Adipose tissue (tissue), 3 donors: Measurements from ENCODE around the gene SLC22A23. TPM values are rescaled to one million over a fixed set of nuclear protein-coding genes. Genes with fewer than 3 reads are reported as not detected.
"Not testable (repeated sequence)": the region's sequence is repeated elsewhere in the genome, so short reads cannot be mapped to it uniquely, and the experiment has no call there.

Experiments
- H3K27ac ChIP-seq: one replicate; pipeline ENCODE4 v1.5.1; 2013; ENCODE audit warnings: low read depth, low read length
- WGBS, 3 donors: extraction: QIAGEN DNeasy Blood & Tissue Kit; methylation state at CpG; one replicate each; pipeline ENCODE4 v1.1.7; 2013; 5-methylcytosine and 5-hydroxymethylcytosine counted together
- polyA plus RNA-seq, 3 donors: library from polyadenylated mRNA; stranded (reverse); fragments of 200-250 nt; gene quantifications; one replicate each; pipeline ENCODE4 v1.2.3, GENCODE V29; 2013
- donor health status: healthy with polysubstance abuse.
- donor health status: Bipolar disorder and iron deficiency.
- donor health status: healthy.

The SLC22A23 gene
- polyA plus RNA-seq, 3 donors: 4.9 to 11.3 (median 7.2) TPM

GRCh38 chr6:3244003-3244831 lies 212.6 kb downstream of the SLC22A23 start:
- no peak overlapping the region for H3K27ac ChIP-seq
- 78 to 89% (median 88%) methylated on average over 8 of the region's 8 CpGs for WGBS, 3 donors

DNA sequence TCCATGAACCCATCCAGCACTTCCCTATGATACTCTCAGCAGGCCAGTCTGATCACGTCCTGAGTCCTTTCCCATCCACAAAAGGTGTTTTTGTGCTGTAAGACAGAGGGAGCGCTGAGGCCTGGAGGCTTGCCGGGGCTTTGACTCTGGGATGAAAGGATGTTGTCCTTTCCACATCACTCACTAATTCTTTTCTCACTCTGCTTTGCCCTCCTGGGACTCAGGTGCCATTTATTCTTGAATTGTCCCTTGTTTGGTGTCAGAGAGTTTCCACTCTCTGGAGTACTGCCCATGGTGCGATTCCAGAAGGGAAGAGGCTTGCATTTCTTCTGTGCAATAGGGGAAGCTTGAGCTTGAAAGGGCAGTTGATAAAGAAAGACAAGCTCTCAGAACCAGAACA lies 214.1 kb downstream of the SLC22A23 start:
- WGBS, 3 donors: 88 to 95% (median 91%) methylated on average over 4 of the region's 4 CpGs
- H3K27ac ChIP-seq: no peak overlapping the region

GRCh38 chr6:3241745-3242144 lies 215.1 kb downstream of the SLC22A23 start:
- not testable (repeated sequence) for H3K27ac ChIP-seq
- 94 to 95% (median 94%) methylated on average over 4 of the region's 4 CpGs for WGBS, 3 donors

DNA sequence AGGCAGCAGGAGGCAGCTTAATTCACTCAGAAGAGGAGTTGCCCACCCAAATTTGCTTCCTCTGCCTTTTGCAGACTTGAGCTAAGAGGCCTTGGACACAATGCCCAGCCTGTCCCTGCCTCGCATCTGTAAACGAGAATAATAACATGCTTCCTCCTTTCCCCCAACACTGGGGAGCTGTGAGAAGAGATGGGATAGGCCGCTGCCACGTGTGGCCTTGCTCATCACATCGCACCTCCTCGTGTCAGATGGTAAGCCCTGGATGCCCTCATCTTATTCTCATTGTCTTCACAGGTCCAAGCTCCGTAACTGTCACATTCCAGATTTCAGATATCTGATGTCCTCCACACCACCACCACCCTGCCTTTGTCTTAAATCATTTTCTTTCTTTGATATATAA lies 216.3 kb downstream of the SLC22A23 start:
- 81 to 87% (median 83%) methylated on average over 7 of the region's 7 CpGs for WGBS, 3 donors
- no peak overlapping the region for H3K27ac ChIP-seq

DNA sequence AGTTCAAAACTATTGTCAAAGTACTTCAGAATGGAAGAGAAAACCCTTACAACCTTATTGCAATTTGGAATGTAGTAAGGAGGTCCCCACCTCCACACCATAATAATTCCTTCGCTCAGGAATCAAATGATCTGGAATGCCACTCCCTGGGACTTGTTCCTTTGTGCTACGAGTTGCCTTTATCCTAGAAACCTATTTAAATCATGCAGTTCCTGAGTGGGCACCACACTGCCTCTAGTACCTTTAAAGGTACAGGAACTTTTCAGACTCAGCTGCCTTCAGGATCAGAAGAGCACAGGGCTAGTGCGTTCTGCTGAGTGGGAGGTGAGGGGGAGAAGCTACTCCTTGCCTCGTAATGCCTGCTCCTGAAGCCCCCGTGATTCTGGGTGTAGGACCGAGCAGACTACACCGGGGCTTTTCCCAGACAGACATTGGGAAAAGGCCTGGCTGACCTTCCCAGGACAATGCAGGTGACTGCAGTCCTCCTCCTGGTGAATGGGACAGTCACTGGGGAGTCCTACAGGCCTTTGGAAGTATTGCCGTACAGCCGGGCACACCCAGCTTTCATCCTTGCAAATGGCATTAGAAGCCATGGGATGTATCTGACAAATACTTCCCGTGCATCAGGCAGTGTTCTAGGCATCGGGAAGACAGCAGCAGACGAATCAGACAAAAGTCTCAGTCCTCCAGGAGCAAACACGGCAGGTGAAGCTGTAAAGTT lies 217.6 kb downstream of the SLC22A23 start:
- no peak overlapping the region for H3K27ac ChIP-seq
- 78 to 85% (median 85%) methylated on average over 13 of the region's 13 CpGs for WGBS, 3 donors

DNA sequence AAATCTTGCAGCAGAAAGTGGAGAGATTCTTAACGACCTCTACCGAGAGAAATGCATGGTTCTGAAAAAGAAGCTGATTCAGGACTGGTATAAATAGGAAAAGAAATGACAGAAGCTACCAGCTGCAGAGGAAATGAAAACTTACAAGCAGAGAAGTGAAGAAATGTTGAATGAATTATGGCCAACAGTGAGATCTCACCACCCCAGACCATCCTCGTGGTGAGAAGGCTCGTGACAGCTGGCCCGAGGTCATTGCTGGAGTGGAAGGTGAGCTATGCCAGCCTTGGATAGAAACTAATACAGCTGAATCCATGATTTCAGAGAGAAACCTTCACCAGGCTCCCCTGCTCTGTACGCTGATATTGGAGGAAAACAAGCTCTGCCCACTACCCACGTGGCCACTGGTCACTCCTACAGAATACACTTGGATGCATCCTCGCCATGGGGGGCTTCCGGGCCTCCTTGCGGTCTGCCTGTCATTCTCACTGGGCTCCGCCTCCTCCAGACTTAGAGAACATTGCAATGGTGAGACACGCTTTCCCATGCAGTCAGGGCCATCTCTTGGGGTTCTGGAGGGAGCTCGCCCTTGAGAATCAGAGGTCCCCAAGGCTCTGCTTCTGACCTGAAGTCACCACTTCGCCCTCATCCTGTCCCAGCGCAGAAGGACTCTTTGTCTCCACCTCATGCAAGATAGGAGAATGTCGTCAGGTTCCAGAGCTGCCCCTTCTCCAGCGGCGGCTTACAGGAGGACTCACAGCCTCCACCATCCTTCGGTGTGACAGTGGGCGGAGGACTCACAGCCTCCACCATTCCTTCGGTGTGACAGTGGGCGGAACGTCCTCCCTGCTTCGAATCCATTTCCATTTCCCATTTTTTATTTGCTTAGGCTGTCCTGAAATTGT lies 218.8 kb downstream of the SLC22A23 start:
- 73 to 84% (median 73%) methylated on average over 24 of the region's 24 CpGs for WGBS, 3 donors
- no peak overlapping the region for H3K27ac ChIP-seq

DNA sequence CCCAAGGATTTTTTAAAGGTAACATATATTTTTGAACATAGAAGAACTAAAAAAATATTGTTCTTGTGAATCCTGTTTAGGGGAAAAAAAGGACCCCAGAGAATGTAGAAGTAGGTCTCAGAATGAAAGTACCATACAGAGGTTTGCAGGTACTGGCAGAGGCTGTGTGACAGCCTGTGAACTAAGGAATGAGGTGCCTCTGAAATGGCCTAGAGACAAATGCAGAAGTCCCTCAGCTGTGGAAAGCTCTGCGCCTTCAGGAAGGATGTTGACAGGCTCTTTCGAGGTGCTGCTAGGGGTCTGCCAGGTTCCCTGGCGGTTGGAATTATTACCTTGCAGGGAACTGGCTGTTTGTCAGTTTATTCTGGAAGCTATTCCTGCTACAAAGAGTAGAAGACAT lies 220.8 kb downstream of the SLC22A23 start:
- no peak overlapping the region for H3K27ac ChIP-seq
- WGBS, 3 donors: 48 to 78% (median 56%) methylated on average over 3 of the region's 3 CpGs

- WGBS, 3 donors: 84 to 92% (median 92%) methylated on average over 2 of the region's 2 CpGs
- no peak overlapping the region for H3K27ac ChIP-seq
Observed at GRCh38 chr6:3235486-3235885, 221.4 kb downstream of the SLC22A23 start.

DNA sequence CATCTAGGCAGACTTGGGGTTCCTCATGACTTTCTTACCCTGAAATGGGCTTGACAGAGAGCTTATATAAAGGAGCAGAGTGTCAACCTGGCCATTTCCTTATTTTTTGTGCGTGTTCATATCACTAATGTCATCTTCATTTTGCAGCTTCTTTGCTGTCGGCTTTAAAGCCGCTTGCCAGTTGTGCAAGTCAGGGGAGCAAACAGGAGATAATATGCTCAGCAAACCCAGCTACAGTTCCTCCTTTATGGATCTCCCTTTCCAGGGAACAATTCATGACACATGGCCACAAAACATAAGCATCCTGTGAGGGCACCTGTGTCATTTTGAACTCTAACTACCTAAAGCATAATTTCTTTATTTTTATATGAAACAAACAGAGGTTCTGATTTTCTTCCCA lies 222.9 kb downstream of the SLC22A23 start:
- no peak overlapping the region for H3K27ac ChIP-seq
- 69 to 87% (median 75%) methylated on average over 3 of the region's 3 CpGs for WGBS, 3 donors

DNA sequence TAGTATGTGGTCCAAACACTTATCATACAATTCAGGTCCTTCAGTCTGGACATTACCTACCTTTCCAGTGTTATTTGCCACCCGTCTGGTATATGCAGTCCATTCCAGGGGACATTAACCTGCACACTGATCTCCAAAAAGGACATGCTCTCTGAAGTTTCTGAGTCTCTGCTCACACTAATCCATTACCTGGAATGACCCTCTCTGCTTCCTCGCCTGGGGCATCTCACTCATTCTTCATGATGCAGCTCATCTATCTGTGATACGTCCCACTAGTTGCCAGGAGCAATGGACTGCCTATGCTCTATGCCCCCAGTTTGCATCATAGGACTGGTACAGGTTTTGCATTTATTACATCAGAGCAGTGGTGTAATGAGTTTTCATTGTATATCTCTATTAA lies 223.5 kb downstream of the SLC22A23 start:
- WGBS, 3 donors: 84 to 90% (median 88%) methylated on average over 3 of the region's 3 CpGs

DNA sequence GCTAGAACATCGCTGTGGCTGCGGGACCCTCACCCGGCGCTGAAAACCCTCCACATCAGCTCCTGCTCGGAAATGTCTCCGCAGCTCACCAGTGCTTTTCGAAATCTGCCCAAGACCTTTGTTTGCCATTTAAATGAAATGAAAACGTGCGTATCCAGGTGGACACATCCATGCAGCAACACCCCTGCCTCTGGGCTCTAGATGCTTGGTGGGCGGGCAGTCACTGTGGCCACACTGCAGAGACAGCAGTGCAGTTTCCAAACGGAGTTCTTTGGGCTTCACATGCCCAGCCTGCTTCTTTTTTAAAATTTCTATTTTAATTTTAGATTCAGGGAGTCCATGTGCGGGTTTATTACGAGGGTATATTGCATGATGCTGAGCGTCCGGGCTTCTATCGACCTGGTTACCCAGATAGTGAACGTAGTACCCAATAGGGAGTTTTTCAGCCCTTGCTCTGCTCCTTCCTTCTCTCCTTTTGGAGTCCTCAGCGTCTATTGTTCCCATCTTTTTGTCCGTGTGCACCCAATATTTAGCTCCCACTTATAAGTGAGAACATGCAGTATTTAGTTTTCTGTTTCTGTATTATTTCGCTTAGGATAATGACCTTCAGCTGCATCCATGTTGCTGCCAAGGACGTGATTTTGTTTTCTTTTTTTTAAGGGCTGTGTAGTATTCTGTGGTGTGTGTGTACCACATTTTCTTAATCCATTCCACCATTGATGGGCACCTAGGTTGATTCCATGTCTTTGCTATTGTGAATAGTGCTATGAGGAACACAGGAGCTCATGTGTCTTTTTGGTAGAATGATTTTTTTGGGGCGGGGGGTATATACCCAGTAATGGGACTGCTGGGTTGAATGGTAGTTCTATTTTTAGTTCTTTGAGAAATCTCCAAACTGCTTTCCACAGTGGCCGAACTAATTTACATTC lies 224.6 kb downstream of the SLC22A23 start:
- whole genome bisulfite sequencing, 3 donors: 18 to 32% (median 28%) methylated on average over 23 of the region's 23 CpGs
- no peak overlapping the region for H3K27ac ChIP-seq

More for the DNA sequence above, 223.5 kb downstream of the SLC22A23 start:
- no peak overlapping the region for H3K27ac ChIP-seq

DNA sequence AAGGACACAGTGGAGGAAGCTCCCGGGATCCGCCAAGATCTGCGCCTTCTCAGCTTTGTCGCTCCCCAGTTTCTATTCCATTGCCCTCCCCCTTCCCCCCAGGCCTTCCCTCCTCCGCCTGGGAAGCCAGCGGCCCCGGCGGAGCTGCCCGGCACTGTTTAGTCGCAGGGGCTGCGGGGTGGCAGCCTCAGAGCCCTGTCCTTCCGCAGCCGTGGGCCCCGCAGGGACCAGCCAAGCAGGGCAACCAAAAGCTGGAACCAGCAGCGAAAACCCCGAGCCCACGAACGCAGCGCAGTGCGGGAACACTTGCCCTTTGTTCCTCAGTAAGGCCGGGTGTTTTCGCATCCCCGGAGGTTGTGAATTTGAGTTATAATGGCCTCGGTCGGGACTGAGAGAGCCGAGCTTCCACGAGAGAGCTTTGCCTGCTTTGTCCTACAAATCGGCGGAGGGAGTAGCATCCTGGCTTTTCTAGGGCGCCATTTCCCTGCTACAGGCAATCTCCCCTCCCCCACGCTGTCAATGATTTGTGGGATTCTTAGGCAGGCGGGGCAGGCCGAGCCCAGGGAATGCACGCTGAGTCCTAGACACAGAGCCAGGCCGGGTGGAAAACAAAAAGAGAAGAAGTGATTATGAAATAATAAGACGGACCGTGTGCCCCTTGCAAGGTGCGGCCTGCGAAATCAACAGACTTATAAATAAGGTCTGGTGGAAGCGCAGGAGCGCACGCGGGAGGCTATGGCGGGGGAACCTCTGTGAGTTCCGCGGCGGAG lies 225.4 kb downstream of the SLC22A23 start:
- WGBS, 3 donors: 1 to 2% (median 1%) methylated on average over 46 to 47 of the region's 47 CpGs
- no peak overlapping the region for H3K27ac ChIP-seq

DNA sequence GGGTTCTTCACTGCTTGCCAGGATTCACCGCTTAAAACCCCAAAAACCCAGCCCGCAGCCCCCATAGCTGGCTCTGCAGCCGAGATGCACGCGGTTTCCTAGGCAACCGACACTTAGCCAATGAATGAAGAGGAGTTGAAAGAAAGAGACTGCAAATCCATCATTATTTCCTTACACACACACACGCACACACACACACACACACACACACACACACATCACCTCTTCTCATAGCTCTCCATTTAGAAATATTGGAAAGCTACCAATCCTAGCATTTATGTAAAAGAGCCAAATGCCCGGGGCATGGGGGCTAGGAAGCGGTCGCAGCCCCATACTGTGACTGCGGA lies 226.0 kb downstream of the SLC22A23 start:
- no peak overlapping the region for H3K27ac ChIP-seq
- WGBS, 3 donors: 1 to 5% (median 4%) methylated on average over 11 of the region's 11 CpGs

DNA sequence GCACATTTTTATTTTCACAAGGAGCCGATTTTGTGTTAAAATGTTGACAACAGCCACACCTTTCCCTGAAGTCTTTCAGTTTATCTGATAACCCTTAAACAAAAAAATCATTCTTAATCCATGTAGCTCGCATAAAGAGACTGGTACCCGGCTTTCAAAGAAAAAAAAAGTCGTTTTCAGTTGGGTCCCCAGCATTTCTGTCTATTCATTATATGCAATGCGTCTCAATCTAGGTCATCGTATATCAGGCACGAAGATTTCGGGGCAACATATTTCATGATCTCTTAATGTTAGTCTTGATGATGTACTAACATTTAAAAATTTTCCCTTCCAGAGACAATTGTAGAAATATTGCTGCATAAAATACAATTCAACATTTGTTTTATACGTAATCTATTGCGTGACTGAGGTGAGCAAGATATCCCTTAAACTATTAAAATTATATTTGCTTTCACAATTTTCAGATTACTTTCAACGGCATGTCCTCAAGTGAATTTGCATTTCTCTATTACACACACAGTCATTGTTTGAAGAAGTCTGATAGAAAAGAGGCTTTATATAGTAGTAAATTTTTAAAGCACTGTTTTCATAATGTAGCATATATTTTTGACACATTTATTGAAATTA lies 226.5 kb downstream of the SLC22A23 start:
- WGBS, 3 donors: 27 to 37% (median 32%) methylated on average over 11 of the region's 11 CpGs
- H3K27ac ChIP-seq: no peak overlapping the region

DNA sequence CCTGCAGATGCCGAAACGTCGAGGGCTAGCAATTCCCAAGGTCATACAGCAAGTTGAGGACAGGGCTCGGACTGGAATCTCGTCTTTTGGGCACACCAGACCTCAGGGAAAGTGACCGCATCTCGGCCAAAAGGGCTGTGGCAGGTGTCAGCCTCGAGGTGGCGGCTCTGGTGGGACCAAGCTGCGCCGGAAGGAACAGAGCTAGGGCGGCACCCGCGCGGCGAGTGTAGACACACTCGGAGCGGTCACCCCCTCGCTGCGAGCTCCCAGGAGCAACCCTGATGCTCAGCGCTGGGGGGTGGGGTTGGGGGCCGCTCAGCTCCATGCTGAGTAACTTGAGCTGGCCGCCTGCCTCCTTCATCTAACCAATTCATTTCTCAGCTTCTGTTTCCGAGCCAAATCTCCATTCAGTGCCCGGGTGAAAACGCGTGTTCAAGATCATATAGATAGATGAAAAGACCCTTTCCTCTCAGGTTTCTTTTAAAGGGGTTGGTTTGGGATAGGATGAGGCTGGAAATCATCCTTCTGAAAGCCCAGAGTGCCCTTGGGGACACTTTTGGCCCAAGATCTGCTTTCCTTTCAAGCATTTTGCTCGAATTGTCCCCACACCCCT lies 227.2 kb downstream of the SLC22A23 start:
- H3K27ac ChIP-seq: no peak overlapping the region
- 4 to 19% (median 5%) methylated on average over 28 of the region's 28 CpGs for WGBS, 3 donors

GRCh38 chr6:3228771-3229565 lies 227.9 kb downstream of the SLC22A23 start:
- WGBS, 3 donors: 3 to 10% (median 4%) methylated on average over 62 of the region's 62 CpGs
- H3K27ac ChIP-seq: no peak overlapping the region
